Fibroblast of lung (primary cell): ENCODE results near the gene THEM5. TPM values are rescaled to one million over a fixed set of nuclear protein-coding genes. Genes with fewer than 3 reads are reported as not detected.

Experiments used
- DNase-seq, 2 donors: peaks; one replicate each; pipeline versions ENCODE4 v3.0.0 to v3.0.0-alpha.2; 2010; ENCODE audit warnings: low read depth in 2 of 2
- H2AFZ ChIP-seq: 2 replicates; pipeline ENCODE4 v1.5.1; 2012; ENCODE audit warnings: low read length, control low read depth, inconsistent platforms
- H3K27ac ChIP-seq: 2 replicates; pipeline ENCODE4 v1.5.1; 2011; ENCODE audit warnings: low read length, control low read depth; ENCODE audit not compliant: insufficient read depth
- H3K27me3 ChIP-seq: 2 replicates; pipeline ENCODE4 v1.5.1; 2011; ENCODE audit warnings: mild to moderate bottlenecking, low read length; ENCODE audit not compliant: control insufficient read depth, insufficient read depth
- H3K36me3 ChIP-seq: 2 replicates; pipeline ENCODE4 v1.5.1; 2011; ENCODE audit warnings: low read length; ENCODE audit not compliant: control insufficient read depth, insufficient read depth
- H3K4me1 ChIP-seq: 2 replicates; pipeline ENCODE4 v1.5.1; 2011; ENCODE audit warnings: low read length; ENCODE audit not compliant: control insufficient read depth, insufficient read depth; ENCODE audit errors: extremely low read depth
- H3K4me2 ChIP-seq: 2 replicates; pipeline ENCODE4 v1.5.1; 2011; ENCODE audit warnings: low read length, control low read depth; ENCODE audit not compliant: insufficient read depth; ENCODE audit errors: extremely low read depth
- H3K4me3 ChIP-seq, 4 experiments: fragments of 200-600 bp in 1 of 4; sonication (generic) in 1 of 4; replicated peaks in 1 of 4; 2 replicates each; pipeline ENCODE4 v1.5.1; 2011 to 2016; ENCODE audit warnings: low read length in 4 of 4, low read depth in 3 of 4, mild to moderate bottlenecking in 3 of 4, control low read depth in 2 of 4, inconsistent platforms in 1 of 4, mixed read lengths in 1 of 4; ENCODE audit not compliant: insufficient read depth in 1 of 4; ENCODE audit errors: control extremely low read depth in 1 of 4
- H3K79me2 ChIP-seq: 2 replicates; pipeline ENCODE4 v1.5.1; 2012; ENCODE audit warnings: mild to moderate bottlenecking, low read length, inconsistent platforms; ENCODE audit not compliant: control insufficient read depth, insufficient read depth
- H3K9ac ChIP-seq: 2 replicates; pipeline ENCODE4 v1.5.1; 2011; ENCODE audit warnings: mild to moderate bottlenecking, low read length, control low read depth; ENCODE audit not compliant: insufficient read depth
- H3K9me3 ChIP-seq: 2 replicates; pipeline ENCODE4 v1.5.1; 2012; ENCODE audit warnings: low read depth, low read length; ENCODE audit not compliant: control insufficient read depth, insufficient read depth
- H4K20me1 ChIP-seq: 2 replicates; pipeline ENCODE4 v1.5.1; 2011; ENCODE audit warnings: low read length; ENCODE audit not compliant: control insufficient read depth, insufficient read depth; ENCODE audit errors: extremely low read depth
- CTCF ChIP-seq, 2 donors: IDR thresholded peaks in 1 of 2; conservative IDR thresholded peaks in 1 of 2; 1 replicate in 1 of 2; 2 replicates in 1 of 2; pipeline ENCODE4 v1.5.1; 2011 to 2012; ENCODE audit warnings: low read length in 2 of 2, control low read depth in 1 of 2, inconsistent platforms in 1 of 2, low read depth in 1 of 2, mild to moderate bottlenecking in 1 of 2
- EZH2 ChIP-seq: IDR thresholded peaks from 2 replicates; pipeline ENCODE4 v1.5.1; 2012; ENCODE audit warnings: low read length, control low read depth, mild to moderate bottlenecking; ENCODE audit errors: missing control alignments
- polyA plus RNA-seq, 2 donors: library from polyadenylated mRNA; depleted of rRNA in 1 of 2; stranded (reverse) in 1 of 2; unstranded in 1 of 2; fragments of >200 nt; gene quantifications; 2 replicates each; pipeline ENCODE4 v1.2.1, GENCODE V29; 2011 to 2012; ENCODE audit warnings: missing spikeins in 1 of 2
- total RNA-seq: library from RNA; depleted of rRNA; stranded (reverse); fragments of >200 nt; gene quantifications from 2 replicates; pipeline ENCODE4 v1.2.1, GENCODE V29; 2014

THEM5 gene
- total and polyA plus RNA-seq, 2 donors (not counting 1 experiment from before 2014, with no cell fraction given): not detected

GRCh38 chr1:151854658-151855057 is 1.1 kb upstream of the THEM5 start:
- Histone ChIP-seq H3K9ac (no peak overlapping the region), H3K27me3 (peaks cover 24% of the 10 kb centered on the region), H3K4me1 (no peaks in the 10 kb centered on the region), H2AFZ (no peak overlapping the region), H3K36me3 (no peaks in the 10 kb centered on the region), H3K4me2 (no peak overlapping the region), H3K4me3 (no peak overlapping the region), H3K27ac (no peak overlapping the region), H3K79me2 (no peaks in the 10 kb centered on the region), H4K20me1 (no peaks in the 10 kb centered on the region), H3K9me3 (no peaks in the 10 kb centered on the region)
- no peak for TF ChIP-seq CTCF (conservative IDR thresholded peaks at IDR 0.05 in 1 of 2, IDR thresholded peaks at IDR 0.05 in 1 of 2; ENCODE audit: low read depth in 1 of 2, low read length in 2 of 2)
- no peak for DNase-seq

- no peak overlapping the region for H3K27ac ChIP-seq
- no peaks in the 10 kb centered on the region for H3K36me3 ChIP-seq
- no peaks in the 10 kb centered on the region for H4K20me1 ChIP-seq
- no peaks in the 10 kb centered on the region for H3K9me3 ChIP-seq
- TF ChIP-seq CTCF (conservative IDR thresholded peaks at IDR 0.05 in 1 of 2, IDR thresholded peaks at IDR 0.05 in 1 of 2; ENCODE audit: low read depth in 1 of 2, low read length in 2 of 2) (no peak), EZH2 (no peak)
- no peaks in the 10 kb centered on the region for H3K4me1 ChIP-seq
- no peak for DNase-seq
- H3K4me2 ChIP-seq: no peak overlapping the region
- H3K27me3 ChIP-seq: peaks cover 35% of the 10 kb centered on the region
- no peak overlapping the region for H3K9ac ChIP-seq
- no peaks in the 10 kb centered on the region for H3K79me2 ChIP-seq
- no peak overlapping the region for H2AFZ ChIP-seq
- H3K4me3 ChIP-seq: no peak overlapping the region
Measured at GRCh38 chr1:151852733-151853132, 779 bp downstream of the THEM5 start.

- no peaks in the 10 kb centered on the region for H3K79me2 ChIP-seq
Measured at GRCh38 chr1:151851886-151852285, 1.6 kb downstream of the THEM5 start.

More at GRCh38 chr1:151851886-151852285, 1.6 kb downstream of the THEM5 start:
- Histone ChIP-seq H3K4me3 (no peak overlapping the region), H3K4me2 (no peak overlapping the region), H3K27me3 (peaks cover 35% of the 10 kb centered on the region), H3K9me3 (no peaks in the 10 kb centered on the region), H3K36me3 (no peaks in the 10 kb centered on the region), H2AFZ (no peak overlapping the region), H3K27ac (no peak overlapping the region), H3K4me1 (no peaks in the 10 kb centered on the region), H3K9ac (no peak overlapping the region), H4K20me1 (no peaks in the 10 kb centered on the region)
- no peak for DNase-seq
- no peak for TF ChIP-seq CTCF (conservative IDR thresholded peaks at IDR 0.05 in 1 of 2, IDR thresholded peaks at IDR 0.05 in 1 of 2; ENCODE audit: low read depth in 1 of 2, low read length in 2 of 2)
- TF ChIP-seq EZH2: peak; percentile 29
